K562 (cell line): ENCODE data around the gene SPTLC1. TPM values are rescaled to one million over a fixed set of nuclear protein-coding genes. Genes with fewer than 3 reads are reported as not detected.

ENCODE experiments used
- polyA plus RNA-seq, 8 experiments: library from polyadenylated mRNA; depleted of rRNA in 4 of 8; stranded (reverse) in 5 of 8; unstranded in 3 of 8; fragments of >200 nt; fragmentation: Nextera tagmentation in 2 of 8; fragmentation: Illumina TruSeq in 1 of 8; extraction: Ambion mirVana in 2 of 8; extraction: Trizol in 1 of 8; gene quantifications; 2 replicates each; pipeline versions ENCODE4 v1.2.1 to v1.2.3, GENCODE V29; 2011 to 2014; ENCODE audit warnings: inconsistent platforms in 1 of 8, missing spikeins in 1 of 8
- small RNA-seq: library from RNA; depleted of rRNA; stranded (forward); fragments of <200 nt; gene quantifications from one replicate; pipeline ENCODE3, GENCODE V24; 2014
- total RNA-seq, 7 experiments: library from RNA; depleted of rRNA in 6 of 7; stranded (reverse); fragments of >200 nt in 6 of 7; fragmentation: Illumina TruSeq in 2 of 7; extraction: Trizol in 2 of 7; gene quantifications; 2 replicates each; pipeline versions ENCODE4 v1.2.1 to v1.2.3, GENCODE V29; 2011 to 2021; ENCODE audit warnings: low replicate concordance in 1 of 7

SPTLC1 gene
- total and polyA plus RNA-seq, 9 of the 15 experiments (the other 6 are each of a cell fraction or from before 2014, with no cell fraction given) = 58.8 to 125 (median 84.5) TPM

Small RNA genes lying within 50 kb of the gene (small RNA-seq; reads per million reads assigned to genes)
- gene MTATP6P29 = not detected
- gene MTND4LP7 = not detected

Other genes starting within 250 kb of the SPTLC1 start
- gene ROR2, start 165.2 kb downstream of the SPTLC1 start, total RNA-seq (2014; rRNA removed) = 15.3 and 18.2 TPM in 2 replicates
- 11.4 and 17.3 TPM in 2 replicates for gene ROR2, start 165.2 kb downstream of the SPTLC1 start, total RNA-seq (2014; rRNA removed; fragmentation: Illumina TruSeq; extraction: Trizol)
- gene ROR2, start 165.2 kb downstream of the SPTLC1 start, total RNA-seq (2015; rRNA removed; fragmentation: Illumina TruSeq; extraction: Trizol) = 15.4 and 17.9 TPM in 2 replicates
- gene ROR2, start 165.2 kb downstream of the SPTLC1 start, total RNA-seq (2021) = 33.6 and 33.8 TPM in 2 replicates
- gene ROR2, start 165.2 kb downstream of the SPTLC1 start, polyA plus RNA-seq (2011; rRNA removed) = 7.7 and 8.1 TPM in 2 replicates
- gene ROR2, start 165.2 kb downstream of the SPTLC1 start, polyA plus RNA-seq (2014; fragmentation: Illumina TruSeq; extraction: Trizol) = 14.2 and 18.3 TPM in 2 replicates
- gene ROR2, start 165.2 kb downstream of the SPTLC1 start, polyA plus RNA-seq (2014; fragmentation: Nextera tagmentation; extraction: Ambion mirVana) = 1 to 10 TPM; 5.6 to 6.0 TPM
- gene ROR2, start 165.2 kb downstream of the SPTLC1 start, polyA plus RNA-seq (2014; rRNA removed) = 12.5 and 17.2 TPM in 2 replicates
- 240 and 256 TPM in 2 replicates for gene IARS1, start 178.3 kb upstream of the SPTLC1 start, total RNA-seq (2014; rRNA removed)
- 371 and 390 TPM in 2 replicates for gene IARS1, start 178.3 kb upstream of the SPTLC1 start, total RNA-seq (2014; rRNA removed; fragmentation: Illumina TruSeq; extraction: Trizol)
- gene IARS1, start 178.3 kb upstream of the SPTLC1 start, total RNA-seq (2015; rRNA removed; fragmentation: Illumina TruSeq; extraction: Trizol) = 254 and 275 TPM in 2 replicates
- gene IARS1, start 178.3 kb upstream of the SPTLC1 start, total RNA-seq (2021) = 216 and 234 TPM in 2 replicates
- gene IARS1, start 178.3 kb upstream of the SPTLC1 start, polyA plus RNA-seq (2011; rRNA removed) = 124 and 133 TPM in 2 replicates
- 228 and 249 TPM in 2 replicates for gene IARS1, start 178.3 kb upstream of the SPTLC1 start, polyA plus RNA-seq (2014; fragmentation: Illumina TruSeq; extraction: Trizol)
- 100 to 1,000 TPM; 119 to 224 TPM for gene IARS1, start 178.3 kb upstream of the SPTLC1 start, polyA plus RNA-seq (2014; fragmentation: Nextera tagmentation; extraction: Ambion mirVana)
- gene IARS1, start 178.3 kb upstream of the SPTLC1 start, polyA plus RNA-seq (2014; rRNA removed) = 147 and 158 TPM in 2 replicates
- gene NOL8, start 209.9 kb upstream of the SPTLC1 start, total RNA-seq (2014; rRNA removed) = 46.9 and 51.3 TPM in 2 replicates
- 57.1 and 64.7 TPM in 2 replicates for gene NOL8, start 209.9 kb upstream of the SPTLC1 start, total RNA-seq (2014; rRNA removed; fragmentation: Illumina TruSeq; extraction: Trizol)
- 57.4 and 64.8 TPM in 2 replicates for gene NOL8, start 209.9 kb upstream of the SPTLC1 start, total RNA-seq (2015; rRNA removed; fragmentation: Illumina TruSeq; extraction: Trizol)
- gene NOL8, start 209.9 kb upstream of the SPTLC1 start, total RNA-seq (2021) = 51.5 and 55.0 TPM in 2 replicates
- gene NOL8, start 209.9 kb upstream of the SPTLC1 start, polyA plus RNA-seq (2011; rRNA removed) = 41.3 and 51.9 TPM in 2 replicates
- gene NOL8, start 209.9 kb upstream of the SPTLC1 start, polyA plus RNA-seq (2014; fragmentation: Illumina TruSeq; extraction: Trizol) = 66.0 and 88.8 TPM in 2 replicates
- gene NOL8, start 209.9 kb upstream of the SPTLC1 start, polyA plus RNA-seq (2014; fragmentation: Nextera tagmentation; extraction: Ambion mirVana) = 10 to 100 TPM; 83.4 to 91.5 TPM
- gene NOL8, start 209.9 kb upstream of the SPTLC1 start, polyA plus RNA-seq (2014; rRNA removed) = 58.7 and 62.5 TPM in 2 replicates
- 16.1 and 17.7 TPM in 2 replicates for gene CENPP, start 210.5 kb upstream of the SPTLC1 start, total RNA-seq (2014; rRNA removed)
- 22.6 and 27.7 TPM in 2 replicates for gene CENPP, start 210.5 kb upstream of the SPTLC1 start, total RNA-seq (2014; rRNA removed; fragmentation: Illumina TruSeq; extraction: Trizol)
- gene CENPP, start 210.5 kb upstream of the SPTLC1 start, total RNA-seq (2015; rRNA removed; fragmentation: Illumina TruSeq; extraction: Trizol) = 23.4 and 28.5 TPM in 2 replicates
- 17.9 and 19.7 TPM in 2 replicates for gene CENPP, start 210.5 kb upstream of the SPTLC1 start, total RNA-seq (2021)
- gene CENPP, start 210.5 kb upstream of the SPTLC1 start, polyA plus RNA-seq (2011; rRNA removed) = 15.0 and 17.9 TPM in 2 replicates
- gene CENPP, start 210.5 kb upstream of the SPTLC1 start, polyA plus RNA-seq (2014; fragmentation: Illumina TruSeq; extraction: Trizol) = 24.1 and 25.8 TPM in 2 replicates
- 10 to 100 TPM in 1 of 2 experiments, 1 to 10 TPM in 1; 8.0 to 10.2 TPM for gene CENPP, start 210.5 kb upstream of the SPTLC1 start, polyA plus RNA-seq (2014; fragmentation: Nextera tagmentation; extraction: Ambion mirVana)
- 18.5 and 20.9 TPM in 2 replicates for gene CENPP, start 210.5 kb upstream of the SPTLC1 start, polyA plus RNA-seq (2014; rRNA removed)